AG09319 (cell line): ENCODE data around the gene RABGAP1L.

Experiments used
- DNase-seq: peaks from one replicate; pipeline ENCODE4 v3.0.0-alpha.2; 2010; ENCODE audit warnings: low read depth; ENCODE audit errors: extremely low read depth
- CTCF ChIP-seq: IDR thresholded peaks from 2 replicates; pipeline ENCODE4 v1.5.1; 2011; ENCODE audit warnings: low read depth, mild to moderate bottlenecking, inconsistent platforms, low read length, moderate library complexity

The RABGAP1L gene

GRCh38 chr1:174990382-174990999, 831.2 kb downstream of the RABGAP1L start:
- no peak for DNase-seq
- TF ChIP-seq CTCF = no peak

- TF ChIP-seq CTCF = no peak
Measured at GRCh38 chr1:174991473-174991872, 832.2 kb downstream of the RABGAP1L start.

GRCh38 chr1:174995121-174995520, 835.8 kb downstream of the RABGAP1L start:
- no peak for DNase-seq
- no peak for TF ChIP-seq CTCF

More at GRCh38 chr1:174991473-174991872, 832.2 kb downstream of the RABGAP1L start:
- no peak for DNase-seq

GRCh38 chr1:174995916-174996315, 836.6 kb downstream of the RABGAP1L start:
- no peak for DNase-seq
- TF ChIP-seq CTCF = no peak

- DNase-seq = no peak
- no peak for TF ChIP-seq CTCF
Measured at GRCh38 chr1:174996476-174996875, 837.2 kb downstream of the RABGAP1L start.

GRCh38 chr1:174997041-174997440, 837.7 kb downstream of the RABGAP1L start:
- DNase-seq = no peak
- no peak for TF ChIP-seq CTCF

- DNase-seq = no peak
- TF ChIP-seq CTCF = peak; percentile 74
Measured at GRCh38 chr1:174998569-174999215, 839.4 kb downstream of the RABGAP1L start.
